Measurements from ENCODE around the gene HSDL2.
"Not testable (repeated sequence)": the region's sequence is repeated elsewhere in the genome, so short reads cannot be mapped to it uniquely, and the experiment has no call there.

Gene HSDL2

DNA sequence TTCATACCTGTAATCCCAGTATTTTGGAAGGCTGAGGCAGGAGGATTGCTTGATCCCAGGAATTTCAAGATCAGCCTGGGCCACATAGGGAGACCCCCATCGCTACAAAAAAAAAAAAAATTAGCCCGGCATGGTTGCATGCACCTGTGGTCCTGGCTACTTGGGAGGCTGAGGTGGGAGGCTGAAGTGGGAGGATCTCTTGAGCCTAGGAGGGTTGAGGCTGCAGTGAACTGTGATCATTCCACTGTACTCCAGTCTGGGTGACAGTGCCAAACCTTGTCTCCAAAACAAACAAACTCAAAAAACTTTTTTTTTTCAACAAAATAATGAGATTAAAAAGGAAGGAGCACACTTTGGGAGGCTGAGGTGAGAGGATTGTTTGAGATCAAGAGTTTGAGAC is 120.9 kb downstream of the HSDL2 start:
- DNase-seq (ENCODE audit: low spot score), result no peak

DNA sequence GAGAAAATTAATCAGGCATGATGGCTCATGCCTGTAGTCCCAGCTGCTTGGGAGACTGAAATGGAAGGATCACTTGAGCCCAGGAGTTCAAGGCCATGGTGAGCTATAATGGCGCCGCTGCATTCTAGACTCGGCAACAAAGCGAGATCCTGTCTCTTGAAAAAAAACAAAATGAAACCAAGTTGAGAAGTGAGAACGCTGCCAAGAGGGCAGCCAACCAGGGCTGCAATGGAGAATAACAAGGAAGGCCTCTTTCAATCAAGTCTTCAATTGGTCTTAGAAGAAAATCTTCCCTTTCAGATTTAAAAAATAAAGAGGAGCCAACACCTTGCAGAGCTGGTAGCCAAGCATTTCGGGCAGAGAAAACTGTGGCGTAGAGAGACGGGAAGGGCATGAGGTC is 121.4 kb downstream of the HSDL2 start:
- no peak for DNase-seq (ENCODE audit: low spot score)

DNA sequence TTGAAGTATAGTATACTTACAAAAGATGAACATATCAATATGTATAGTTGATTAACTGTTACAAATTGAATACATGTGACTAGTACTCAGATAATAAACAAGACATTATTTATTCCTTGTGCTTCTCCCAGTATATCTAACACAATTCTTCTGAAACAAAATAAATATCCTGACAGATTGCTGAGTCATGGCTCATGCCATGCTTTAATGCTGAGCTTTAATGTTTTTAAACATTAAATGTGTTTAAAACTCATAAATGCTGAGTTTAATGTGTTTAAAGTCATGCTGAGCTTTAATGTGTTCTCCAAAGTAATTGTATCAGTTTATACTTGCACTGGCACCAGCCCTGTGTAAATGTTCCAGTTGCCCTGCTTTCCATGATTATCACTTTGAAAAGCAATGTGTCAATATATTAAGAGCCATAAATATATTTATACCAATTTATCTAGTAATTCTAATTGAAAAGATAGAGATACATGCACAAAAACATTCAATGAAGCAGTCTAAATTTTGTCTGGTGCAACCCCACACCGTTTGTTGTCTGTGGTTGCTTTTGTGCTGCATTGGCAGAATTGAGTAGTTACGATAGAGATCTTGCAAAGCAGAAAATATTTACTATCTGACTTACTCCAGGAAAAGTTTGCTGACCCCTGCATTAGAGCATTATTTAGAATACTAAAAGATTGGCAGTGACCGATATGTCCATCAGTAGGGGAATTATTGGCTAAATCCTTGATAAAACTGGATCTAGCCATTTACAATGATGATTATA is 122.5 kb downstream of the HSDL2 start:
- DNase-seq (ENCODE audit: low spot score), result no peak

DNA sequence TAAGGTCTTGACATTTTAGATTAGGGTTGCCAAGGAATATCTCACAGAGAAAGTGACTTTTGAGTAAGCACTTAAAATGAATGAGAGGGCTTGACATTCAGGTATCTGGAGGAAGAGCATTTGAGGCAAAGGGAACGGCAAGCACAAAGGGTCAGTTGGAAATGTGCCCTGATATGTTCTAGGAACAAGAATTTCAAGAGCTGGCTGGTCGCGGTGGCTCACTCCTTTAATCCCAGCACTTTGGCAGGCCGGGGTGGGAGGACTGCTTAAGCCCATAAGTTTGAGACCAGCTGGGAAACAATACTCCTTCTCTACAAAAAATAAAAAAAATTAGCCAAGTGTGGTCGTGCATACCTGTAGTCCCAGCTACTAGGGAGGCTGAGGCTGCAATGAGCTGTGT is 123.3 kb downstream of the HSDL2 start:
- DNase-seq (ENCODE audit: low spot score), result no peak

DNA sequence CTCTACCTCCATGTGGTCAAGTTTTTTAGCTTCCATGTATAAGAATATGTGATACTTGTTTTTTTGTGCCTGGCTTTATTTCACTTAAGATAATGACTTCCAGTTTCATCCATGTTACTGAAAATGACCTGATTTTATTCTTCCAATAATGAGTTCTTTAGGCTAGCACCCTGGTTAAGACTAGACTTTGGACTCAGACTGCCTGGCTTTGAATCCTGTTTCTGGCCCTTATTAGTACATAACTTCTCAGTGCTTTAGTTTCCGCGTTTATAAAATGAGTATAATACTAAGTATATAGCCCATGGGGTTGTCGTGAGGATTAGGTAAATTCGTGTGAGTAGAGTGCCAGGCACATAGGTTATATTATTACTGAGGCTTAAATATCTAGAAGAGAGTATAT is 125.2 kb downstream of the HSDL2 start:
- DNase-seq (ENCODE audit: low spot score), result no peak

DNA sequence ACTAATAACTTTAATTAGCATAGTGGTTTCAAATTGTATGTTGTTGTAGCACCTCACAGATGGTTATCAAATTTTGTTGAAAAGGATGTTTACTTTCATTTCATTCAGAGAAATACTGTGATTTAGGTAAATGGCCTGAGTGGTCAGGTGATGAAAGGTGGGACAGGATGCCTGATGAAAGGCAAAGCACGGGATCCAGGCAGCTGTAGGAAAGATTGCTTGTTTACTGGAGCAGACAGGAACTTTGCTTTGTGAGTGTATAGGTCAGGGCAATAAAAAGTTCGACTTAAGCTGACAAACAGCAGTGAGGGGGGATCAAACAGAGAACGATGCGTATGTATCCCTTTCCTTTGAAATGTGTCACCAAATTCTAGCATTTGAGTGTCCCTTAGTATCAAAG is 125.7 kb downstream of the HSDL2 start:
- no peak for DNase-seq (ENCODE audit: low spot score)

DNA sequence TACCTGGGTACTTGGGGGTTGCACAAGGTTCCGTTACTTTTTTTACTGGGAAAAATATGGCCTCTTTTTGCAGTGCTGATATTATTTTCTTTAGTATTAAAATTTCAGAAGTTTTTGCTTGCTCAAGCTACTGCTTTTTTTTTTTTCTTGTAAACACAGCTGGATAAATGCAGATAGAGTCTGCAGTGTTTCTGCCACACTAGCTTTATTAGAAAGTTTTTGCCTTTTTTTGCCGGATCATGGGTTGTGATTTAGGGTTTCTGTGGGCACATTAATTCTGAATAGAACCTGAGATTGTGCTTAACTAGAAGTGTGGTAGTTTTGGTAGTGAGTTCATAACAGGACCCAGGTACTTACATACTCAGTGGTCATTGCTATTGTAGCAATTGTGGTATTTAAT is 126.7 kb downstream of the HSDL2 start:
- DNase-seq (ENCODE audit: low spot score), result no peak

DNA sequence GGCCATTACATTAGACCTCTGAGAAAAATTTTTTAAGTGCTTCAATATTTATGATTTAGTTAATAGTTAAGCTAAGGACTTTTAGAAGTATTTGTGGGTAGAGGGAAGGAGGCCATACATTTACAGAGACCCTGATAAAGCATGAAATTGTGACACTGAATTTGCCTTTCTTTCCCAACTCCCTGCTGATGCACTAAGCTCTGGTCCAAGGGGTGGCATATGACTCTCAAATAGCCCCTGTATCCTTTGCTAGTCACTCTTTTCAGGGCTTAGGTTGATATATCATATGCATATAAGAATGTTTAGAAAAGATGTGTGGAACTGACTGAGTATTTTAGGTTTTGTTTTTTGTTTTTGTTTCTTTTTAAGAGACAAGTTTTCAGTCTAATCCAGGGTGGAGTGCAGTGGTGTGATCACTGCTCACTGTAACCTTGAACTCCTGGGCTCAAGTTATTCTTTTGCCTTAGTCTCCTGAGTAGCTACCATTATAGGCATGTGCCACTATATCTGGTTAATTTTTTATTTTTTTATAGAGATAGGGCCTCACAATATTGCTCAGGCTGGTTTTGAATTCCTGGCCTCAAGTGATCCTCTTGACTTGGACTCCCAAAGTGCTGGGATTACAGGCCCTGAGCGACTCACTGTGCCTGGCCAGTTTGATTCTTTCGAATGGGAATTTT is 127.2 kb downstream of the HSDL2 start:
- no peak for DNase-seq (ENCODE audit: low spot score)

DNA sequence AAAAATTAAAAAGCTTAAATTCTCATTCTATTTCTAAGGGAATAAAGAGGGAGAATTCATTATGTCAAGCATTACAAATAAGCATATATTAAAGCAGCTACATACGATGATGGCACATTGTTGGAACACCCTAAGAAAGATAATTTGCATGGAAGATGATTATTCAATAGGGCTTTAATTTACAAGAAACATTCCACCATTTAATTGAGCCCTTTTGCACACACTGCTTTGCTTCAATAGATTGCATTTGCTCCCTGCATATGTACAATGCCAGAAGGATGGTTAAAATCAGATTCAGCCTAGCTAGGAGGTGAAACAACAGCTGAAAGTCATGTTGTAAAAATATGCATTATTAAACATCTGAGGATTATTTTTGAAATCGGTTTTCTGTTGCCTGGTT is 128.5 kb downstream of the HSDL2 start:
- DNase-seq (ENCODE audit: low spot score), result no peak

DNA sequence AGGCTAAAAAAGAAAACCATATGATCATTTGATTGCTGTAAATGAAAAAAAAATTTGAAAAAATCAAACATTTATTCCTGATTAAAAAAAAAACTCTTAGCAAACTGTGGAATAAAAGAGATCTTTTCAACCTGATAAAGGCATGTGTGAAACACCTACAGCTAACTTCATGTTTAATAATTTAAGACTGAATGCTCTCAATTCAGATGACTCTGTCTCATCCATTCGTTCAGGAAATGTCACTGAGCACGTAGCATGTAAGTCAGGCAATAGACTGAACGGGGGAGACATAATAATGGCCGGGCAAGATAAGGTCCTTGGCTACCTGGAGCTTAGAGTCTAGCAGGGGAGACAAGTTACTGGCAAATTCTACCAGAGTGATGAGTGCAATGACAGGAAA is 132.5 kb downstream of the HSDL2 start:
- not testable (repeated sequence) for DNase-seq (ENCODE audit: low spot score)

DNA sequence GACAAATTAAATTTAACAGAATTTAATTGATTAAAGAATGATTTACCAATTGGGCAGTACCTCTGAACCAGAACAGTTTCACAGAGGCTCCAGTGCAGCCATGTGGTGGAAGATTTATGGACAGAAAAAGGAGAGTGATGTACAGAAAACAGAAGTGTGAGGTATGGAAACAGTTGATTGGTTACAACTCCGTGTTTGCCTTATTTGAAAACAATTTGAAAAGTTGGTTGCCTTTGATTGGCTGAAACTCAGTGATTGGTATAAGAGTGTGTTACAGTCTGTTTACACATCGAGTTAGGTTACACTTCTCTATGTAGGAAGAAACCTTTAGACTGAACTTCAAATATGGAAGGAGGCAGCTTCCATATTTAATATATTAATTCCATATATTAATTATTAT is 136.9 kb downstream of the HSDL2 start:
- no peak for DNase-seq (ENCODE audit: low spot score)

DNA sequence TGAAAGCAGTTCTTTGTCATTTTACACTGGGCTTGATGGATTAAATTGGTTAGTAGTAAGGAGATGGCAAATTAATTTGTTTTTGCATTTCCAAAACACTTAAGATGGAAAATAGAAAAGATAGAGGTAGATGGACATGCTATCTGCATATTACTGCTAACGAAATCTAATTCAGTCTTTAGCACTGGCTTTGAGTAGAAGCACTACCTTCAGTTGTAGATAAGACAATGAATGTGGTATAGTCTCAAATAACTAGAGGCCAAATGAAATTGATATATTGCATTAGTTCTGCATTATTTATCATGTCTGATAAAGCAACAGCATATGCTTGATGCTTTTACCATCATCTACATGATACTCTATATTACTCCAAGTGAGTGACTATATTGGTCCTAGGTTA is 140.2 kb downstream of the HSDL2 start:
- DNase-seq (ENCODE audit: low spot score), result no peak

DNA sequence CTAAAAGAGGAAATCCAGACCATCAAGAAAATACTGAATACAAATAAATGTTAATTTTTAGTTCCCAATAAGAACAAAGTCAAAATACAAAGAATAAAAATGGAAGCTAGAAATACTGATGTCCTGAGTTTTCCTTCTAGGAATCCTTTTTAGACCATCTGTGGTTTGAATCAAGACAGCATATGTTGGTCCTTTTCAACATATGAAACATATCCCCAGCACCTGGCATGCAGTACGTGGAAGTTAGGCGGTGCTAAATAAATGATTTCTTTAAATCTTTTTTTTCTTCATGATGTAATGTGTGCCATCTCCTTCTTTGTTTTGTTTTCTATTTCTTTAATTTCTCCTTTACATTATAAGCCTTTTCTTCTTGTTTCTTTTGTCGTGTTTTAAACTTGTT is 140.7 kb downstream of the HSDL2 start:
- DNase-seq (ENCODE audit: low spot score), result no peak
